K562 (cell line): ENCODE data around the gene ZFPM1. TPM values are rescaled to one million over a fixed set of nuclear protein-coding genes. Genes with fewer than 3 reads are reported as not detected.

Source experiments
- BMI1 ChIP-seq: fragments of 150-350 bp; IDR thresholded peaks from 2 replicates; pipeline ENCODE4 v1.6.1; 2014; ENCODE audit warnings: low read length
- DACH1 ChIP-seq: fragments of 450-650 bp; IDR thresholded peaks from 2 replicates; pipeline ENCODE4 v1.6.1; 2018; ENCODE audit not compliant: partially characterized antibody
- ESRRA ChIP-seq: fragments of 450-650 bp; IDR thresholded peaks from 2 replicates; pipeline ENCODE4 v1.6.1; 2014; ENCODE audit warnings: low read depth, mild to moderate bottlenecking, moderate library complexity, borderline replicate concordance
- HDAC3 ChIP-seq: fragments of 450-650 bp; IDR thresholded peaks from 2 replicates; pipeline ENCODE4 v1.6.1; 2018; ENCODE audit warnings: borderline replicate concordance, mild to moderate bottlenecking, moderate library complexity; ENCODE audit not compliant: partially characterized antibody
- L3MBTL2 ChIP-seq: fragments of 450-650 bp; IDR thresholded peaks from 2 replicates; pipeline ENCODE4 v1.6.1; 2016; ENCODE audit warnings: mild to moderate bottlenecking, moderate library complexity
- MECOM ChIP-seq: fragments of 250-450 bp; sonication (Bioruptor Pico); IDR thresholded peaks from 2 replicates; pipeline ENCODE4 v1.8.0; 2022; ENCODE audit warnings: inconsistent platforms
- MNT ChIP-seq, 2 experiments: fragments of 450-650 bp; conservative IDR thresholded peaks; 2 replicates each; pipeline ENCODE4 v1.6.1; 2017; ENCODE audit warnings: mild to moderate bottlenecking in 2 of 2, moderate library complexity in 2 of 2
- MYC ChIP-seq, 2 experiments: fragments of 250-450 bp in 1 of 2; sonication (Bioruptor Pico) in 1 of 2; IDR thresholded peaks; 2 replicates each; pipeline versions ENCODE4 v1.5.1 to v1.6.1; 2012 to 2021; ENCODE audit warnings: low read depth in 2 of 2, borderline replicate concordance in 1 of 2, improper control_type of control experiment in 1 of 2, low read length in 1 of 2, mild to moderate bottlenecking in 1 of 2, moderate library complexity in 1 of 2
- PHB2 ChIP-seq: fragments of 450-650 bp; IDR thresholded peaks from 2 replicates; pipeline ENCODE4 v1.6.1; 2017; ENCODE audit warnings: low read depth
- SAFB2 ChIP-seq: fragments of 200-400 bp; formaldehyde crosslinking; IDR thresholded peaks from 2 replicates; pipeline ENCODE4 v1.6.1; 2018; ENCODE audit warnings: borderline replicate concordance, low read length, low read depth, moderate library complexity; ENCODE audit not compliant: severe bottlenecking
- SIX5 ChIP-seq, 2 experiments: IDR thresholded peaks; 2 replicates each; pipeline ENCODE4 v1.6.1; 2011; ENCODE audit warnings: low read length in 2 of 2, borderline replicate concordance in 1 of 2, low read depth in 1 of 2, mild to moderate bottlenecking in 1 of 2, moderate library complexity in 1 of 2; ENCODE audit not compliant: insufficient read depth in 1 of 2
- SMARCC2 ChIP-seq: fragments of 450-650 bp; IDR thresholded peaks from 2 replicates; pipeline ENCODE4 v1.6.1; 2017; ENCODE audit warnings: antibody characterized with exemption, moderate library complexity, mild to moderate bottlenecking, low read depth
- SNRNP70 ChIP-seq: fragments of 200-400 bp; formaldehyde crosslinking; optimal IDR thresholded peaks from 2 replicates; pipeline ENCODE3; 2017; ENCODE audit warnings: low read depth, low read length
- TBL1XR1 ChIP-seq, 2 experiments: IDR thresholded peaks; 2 replicates each; pipeline ENCODE4 v1.6.1; 2012; ENCODE audit warnings: improper control_type of control experiment in 2 of 2, low read length in 2 of 2, mild to moderate bottlenecking in 1 of 2
- TRIM28 ChIP-seq: fragments of 450-650 bp; IDR thresholded peaks from 2 replicates; pipeline ENCODE4 v1.6.1; 2017
- WHSC1 ChIP-seq: IDR thresholded peaks from one replicate; pipeline ENCODE4 v1.6.1; 2012; ENCODE audit warnings: low read length, control low read depth, inconsistent platforms
- ZBTB8A ChIP-seq: fragments of 450-650 bp; IDR thresholded peaks from 2 replicates; pipeline ENCODE4 v1.6.1; 2018; ENCODE audit warnings: mild to moderate bottlenecking, moderate library complexity; ENCODE audit not compliant: partially characterized antibody
- ZNF124 ChIP-seq: sonication (generic); formaldehyde crosslinking; IDR thresholded peaks from 2 replicates; pipeline ENCODE4 v1.8.1; 2022; ENCODE audit warnings: missing genetic modification reagents
- ZNF232 ChIP-seq: sonication (generic); formaldehyde crosslinking; IDR thresholded peaks from 2 replicates; pipeline ENCODE4 v1.8.0; 2022; ENCODE audit warnings: mild to moderate bottlenecking, missing genetic modification reagents
- ZNF253 ChIP-seq: fragments of 250-450 bp; sonication (Bioruptor Pico); conservative IDR thresholded peaks from 2 replicates; pipeline ENCODE4 v1.6.1; 2021; ENCODE audit warnings: mild to moderate bottlenecking
- ZNF263 ChIP-seq: sonication (generic); formaldehyde crosslinking; IDR thresholded peaks from 2 replicates; pipeline ENCODE4 v1.8.0; 2022; ENCODE audit warnings: mild to moderate bottlenecking, missing genetic modification reagents, borderline replicate concordance
- ZNF436 ChIP-seq: fragments of 250-450, 450-650 bp; sonication (Bioruptor Pico); formaldehyde crosslinking; IDR thresholded peaks from 2 replicates; pipeline ENCODE4 v1.7.0; 2020; ENCODE audit warnings: mild to moderate bottlenecking
- ZNF778 ChIP-seq: fragments of 450-650 bp; formaldehyde crosslinking; IDR thresholded peaks from 2 replicates; pipeline ENCODE4 v1.4.0; 2020; ENCODE audit warnings: mild to moderate bottlenecking, moderate library complexity
- polyA plus RNA-seq, 8 experiments: library from polyadenylated mRNA; depleted of rRNA in 4 of 8; stranded (reverse) in 5 of 8; unstranded in 3 of 8; fragments of >200 nt; fragmentation: Nextera tagmentation in 2 of 8; fragmentation: Illumina TruSeq in 1 of 8; extraction: Ambion mirVana in 2 of 8; extraction: Trizol in 1 of 8; gene quantifications; 2 replicates each; pipeline versions ENCODE4 v1.2.1 to v1.2.3, GENCODE V29; 2011 to 2014; ENCODE audit warnings: inconsistent platforms in 1 of 8, missing spikeins in 1 of 8
- total RNA-seq, 7 experiments: library from RNA; depleted of rRNA in 6 of 7; stranded (reverse); fragments of >200 nt in 6 of 7; fragmentation: Illumina TruSeq in 2 of 7; extraction: Trizol in 2 of 7; gene quantifications; 2 replicates each; pipeline versions ENCODE4 v1.2.1 to v1.2.3, GENCODE V29; 2011 to 2021; ENCODE audit warnings: low replicate concordance in 1 of 7
- TF ChIP-seq, protein P1 (sequence below): sonication (generic); formaldehyde crosslinking; IDR thresholded peaks from 2 replicates; pipeline ENCODE4 v1.8.0; 2022; ENCODE audit warnings: mild to moderate bottlenecking, missing genetic modification reagents

Gene ZFPM1
- total and polyA plus RNA-seq, 9 of the 15 experiments (the other 6 are each of a cell fraction or from before 2014, with no cell fraction given), result 0.03 to 35.9 (median 1.4) TPM

DNA sequence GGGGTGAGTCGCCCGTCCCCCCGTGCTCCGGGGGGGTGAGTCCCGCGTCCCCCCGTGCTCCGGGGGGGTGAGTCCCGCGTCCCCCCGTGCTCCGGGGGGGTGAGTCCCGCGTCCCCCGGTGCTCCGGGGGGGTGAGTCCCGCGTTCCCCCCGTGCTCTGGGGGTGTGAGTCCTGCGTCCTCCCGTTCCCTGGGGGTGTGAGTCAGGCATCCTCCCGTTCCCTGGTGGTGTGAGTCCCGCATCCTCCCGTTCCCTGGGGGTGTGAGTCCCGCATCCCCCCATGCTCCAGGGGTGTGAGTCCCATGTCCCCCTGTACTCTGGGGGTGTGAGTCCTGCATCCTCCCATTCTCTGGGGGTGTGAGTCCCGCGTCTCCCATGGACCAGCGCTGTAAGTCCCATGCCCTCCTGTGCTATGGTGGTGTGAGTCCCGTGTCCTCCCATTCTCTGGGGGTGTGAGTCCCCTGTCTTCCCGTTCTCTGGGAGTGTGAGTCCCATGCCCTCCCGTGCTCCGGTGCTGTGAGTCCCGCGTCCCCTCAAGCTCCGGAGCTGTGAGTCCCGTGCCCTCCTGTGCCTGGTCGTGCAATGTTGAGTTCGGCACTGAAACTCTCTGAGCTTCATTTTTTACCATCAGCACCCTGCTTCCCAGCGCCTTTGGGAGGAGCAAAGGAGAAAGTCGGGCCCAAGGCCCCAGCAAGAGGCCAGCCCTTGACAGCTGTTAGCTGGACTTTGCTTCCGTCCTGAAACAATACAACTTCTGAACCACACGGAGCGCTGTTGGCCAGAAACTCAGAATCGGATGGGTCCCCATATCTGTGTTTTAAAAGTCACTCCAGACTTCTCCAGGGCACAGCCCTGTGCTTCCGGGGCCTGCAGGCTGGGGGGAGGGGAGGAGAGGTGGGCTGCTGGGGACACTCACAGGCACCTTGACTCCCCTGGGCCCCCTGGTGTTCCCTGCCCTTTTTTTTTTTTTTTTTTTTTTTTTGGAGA lies 105.7 kb downstream of the ZFPM1 start (continued):
- TF ChIP-seq, protein P1, sequence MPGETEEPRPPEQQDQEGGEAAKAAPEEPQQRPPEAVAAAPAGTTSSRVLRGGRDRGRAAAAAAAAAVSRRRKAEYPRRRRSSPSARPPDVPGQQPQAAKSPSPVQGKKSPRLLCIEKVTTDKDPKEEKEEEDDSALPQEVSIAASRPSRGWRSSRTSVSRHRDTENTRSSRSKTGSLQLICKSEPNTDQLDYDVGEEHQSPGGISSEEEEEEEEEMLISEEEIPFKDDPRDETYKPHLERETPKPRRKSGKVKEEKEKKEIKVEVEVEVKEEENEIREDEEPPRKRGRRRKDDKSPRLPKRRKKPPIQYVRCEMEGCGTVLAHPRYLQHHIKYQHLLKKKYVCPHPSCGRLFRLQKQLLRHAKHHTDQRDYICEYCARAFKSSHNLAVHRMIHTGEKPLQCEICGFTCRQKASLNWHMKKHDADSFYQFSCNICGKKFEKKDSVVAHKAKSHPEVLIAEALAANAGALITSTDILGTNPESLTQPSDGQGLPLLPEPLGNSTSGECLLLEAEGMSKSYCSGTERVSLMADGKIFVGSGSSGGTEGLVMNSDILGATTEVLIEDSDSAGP (CRISPR knock-in tag), result no peak
- TF ChIP-seq MECOM (CRISPR knock-in tag) (no peak), SAFB2 (no peak), ZNF253 (no peak), MNT (conservative IDR thresholded peaks at IDR 0.05) (peak in 1 of 2 experiments; percentile 45; a peak in 1 of 4 replicates), TBL1XR1 (IDR thresholded peaks at IDR 0.05; ENCODE audit: low read length in 2 of 2) (no peak), ZNF124 (CRISPR knock-in tag) (no peak), SNRNP70 (no peak), HDAC3 (no peak), ZNF263 (CRISPR knock-in tag) (peak; percentile 83), ZNF232 (no peak), DACH1 (peak; percentile 99), ZNF778 (CRISPR knock-in tag) (no peak), SMARCC2 (no peak), ZNF436 (CRISPR knock-in tag) (no peak), SIX5 (IDR thresholded peaks at IDR 0.05; ENCODE audit: borderline replicate concordance in 1 of 2, insufficient read depth in 1 of 2, low read depth in 1 of 2, low read length in 2 of 2) (no peak), ESRRA (peak; percentile 43; the same call in 1 of the 2 replicates), TRIM28 (0 out of 2 replicates have a peak, but pooled peaks have one; percentile 35), L3MBTL2 (peak; percentile 36; the same call in 1 of the 2 replicates), MYC (IDR thresholded peaks at IDR 0.05; ENCODE audit: low read depth, low read length) (no peak), MYC (CRISPR knock-in tag; IDR thresholded peaks at IDR 0.05; ENCODE audit: borderline replicate concordance, low read depth) (no peak), ZBTB8A (no peak), WHSC1 (no peak), PHB2 (no peak), BMI1 (no peak)
